PFSK-1 (cell line): Measurements from ENCODE around the gene ABCC4.

Source experiments
- FOXP2 ChIP-seq: optimal IDR thresholded peaks from 2 replicates; pipeline ENCODE3; 2011; ENCODE audit warnings: borderline replicate concordance, control low read depth, inconsistent platforms; ENCODE audit not compliant: insufficient read depth; ENCODE audit errors: extremely low read length, extremely low read depth
- POLR2AphosphoS5 ChIP-seq: IDR thresholded peaks from 2 replicates; pipeline ENCODE4 v1.6.1; 2012; ENCODE audit warnings: low read depth, mild to moderate bottlenecking, control low read depth, low read length, moderate library complexity
- SIN3A ChIP-seq: IDR thresholded peaks from 2 replicates; pipeline ENCODE4 v1.6.1; 2012; ENCODE audit warnings: mild to moderate bottlenecking, low read length, moderate library complexity, borderline replicate concordance; ENCODE audit not compliant: insufficient read depth
- TAF1 ChIP-seq: IDR thresholded peaks from 2 replicates; pipeline ENCODE4 v1.6.1; 2012; ENCODE audit warnings: low read length, control low read depth, borderline replicate concordance; ENCODE audit not compliant: insufficient read depth
- TF ChIP-seq, protein P1 (sequence below), 2 experiments: IDR thresholded peaks; 2 replicates each; pipeline versions ENCODE4 v1.6.1 to v1.8.0; 2011 to 2012; ENCODE audit warnings: low read depth in 2 of 2, low read length in 2 of 2, control low read depth in 1 of 2, inconsistent platforms in 1 of 2, mild to moderate bottlenecking in 1 of 2, moderate library complexity in 1 of 2; ENCODE audit not compliant: insufficient read depth in 1 of 2

Gene ABCC4

DNA sequence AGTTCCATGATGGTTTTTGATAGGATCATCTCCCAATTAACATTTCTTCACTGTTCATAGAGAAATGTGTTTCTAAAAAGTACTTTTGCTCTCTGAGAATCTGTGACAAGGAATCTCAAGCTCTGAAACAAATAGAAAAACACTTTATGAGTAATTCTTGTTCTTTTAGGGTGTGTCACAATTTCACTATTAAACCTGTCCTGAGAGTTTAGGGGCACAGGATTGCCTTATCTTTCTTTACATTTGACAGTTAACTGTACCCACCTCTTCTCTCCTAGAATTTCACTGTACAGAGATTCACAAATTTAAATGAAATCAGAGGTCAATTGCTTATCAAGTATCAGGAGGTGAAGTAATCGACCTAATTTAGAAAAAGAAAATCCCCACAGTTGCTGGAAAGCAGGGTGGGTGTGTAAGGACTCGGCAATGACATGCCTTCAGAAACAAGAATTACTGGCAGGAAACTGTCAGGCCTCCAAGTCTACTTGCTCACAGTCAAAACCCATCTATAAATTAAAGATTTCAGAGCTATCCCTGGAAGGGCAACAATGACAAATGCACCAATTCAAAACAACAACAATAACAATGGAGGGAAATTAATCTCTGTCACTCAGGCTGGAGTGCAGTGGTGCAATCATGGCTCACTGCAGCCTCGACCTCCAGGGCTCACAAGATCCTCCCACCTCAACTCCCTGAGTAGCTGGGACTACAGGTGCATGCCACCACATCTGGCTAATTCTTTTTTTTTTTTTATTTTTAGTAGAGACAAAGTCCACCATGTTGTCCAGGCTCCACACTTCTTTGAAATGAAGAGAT is 250.2 kb downstream of the ABCC4 start:
- TF ChIP-seq, protein P1, sequence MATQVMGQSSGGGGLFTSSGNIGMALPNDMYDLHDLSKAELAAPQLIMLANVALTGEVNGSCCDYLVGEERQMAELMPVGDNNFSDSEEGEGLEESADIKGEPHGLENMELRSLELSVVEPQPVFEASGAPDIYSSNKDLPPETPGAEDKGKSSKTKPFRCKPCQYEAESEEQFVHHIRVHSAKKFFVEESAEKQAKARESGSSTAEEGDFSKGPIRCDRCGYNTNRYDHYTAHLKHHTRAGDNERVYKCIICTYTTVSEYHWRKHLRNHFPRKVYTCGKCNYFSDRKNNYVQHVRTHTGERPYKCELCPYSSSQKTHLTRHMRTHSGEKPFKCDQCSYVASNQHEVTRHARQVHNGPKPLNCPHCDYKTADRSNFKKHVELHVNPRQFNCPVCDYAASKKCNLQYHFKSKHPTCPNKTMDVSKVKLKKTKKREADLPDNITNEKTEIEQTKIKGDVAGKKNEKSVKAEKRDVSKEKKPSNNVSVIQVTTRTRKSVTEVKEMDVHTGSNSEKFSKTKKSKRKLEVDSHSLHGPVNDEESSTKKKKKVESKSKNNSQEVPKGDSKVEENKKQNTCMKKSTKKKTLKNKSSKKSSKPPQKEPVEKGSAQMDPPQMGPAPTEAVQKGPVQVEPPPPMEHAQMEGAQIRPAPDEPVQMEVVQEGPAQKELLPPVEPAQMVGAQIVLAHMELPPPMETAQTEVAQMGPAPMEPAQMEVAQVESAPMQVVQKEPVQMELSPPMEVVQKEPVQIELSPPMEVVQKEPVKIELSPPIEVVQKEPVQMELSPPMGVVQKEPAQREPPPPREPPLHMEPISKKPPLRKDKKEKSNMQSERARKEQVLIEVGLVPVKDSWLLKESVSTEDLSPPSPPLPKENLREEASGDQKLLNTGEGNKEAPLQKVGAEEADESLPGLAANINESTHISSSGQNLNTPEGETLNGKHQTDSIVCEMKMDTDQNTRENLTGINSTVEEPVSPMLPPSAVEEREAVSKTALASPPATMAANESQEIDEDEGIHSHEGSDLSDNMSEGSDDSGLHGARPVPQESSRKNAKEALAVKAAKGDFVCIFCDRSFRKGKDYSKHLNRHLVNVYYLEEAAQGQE (IDR thresholded peaks at IDR 0.05; ENCODE audit: insufficient read depth in 1 of 2, low read depth in 2 of 2, low read length in 2 of 2) = no peak
- TF ChIP-seq TAF1 = no peak
- no peak for TF ChIP-seq SIN3A
- TF ChIP-seq POLR2AphosphoS5 = no peak
- TF ChIP-seq FOXP2 = no peak

GRCh38 chr13:95049772-95050171 is 251.5 kb downstream of the ABCC4 start:
- TF ChIP-seq FOXP2 (no peak), POLR2AphosphoS5 (no peak), SIN3A (no peak)
- TF ChIP-seq, protein P1 (IDR thresholded peaks at IDR 0.05; ENCODE audit: insufficient read depth in 1 of 2, low read depth in 2 of 2, low read length in 2 of 2) = no peak

GRCh38 chr13:95044452-95045205 is 256.6 kb downstream of the ABCC4 start:
- no peak for TF ChIP-seq FOXP2
- no peak for TF ChIP-seq SIN3A
- TF ChIP-seq, protein P1 (IDR thresholded peaks at IDR 0.05; ENCODE audit: insufficient read depth in 1 of 2, low read depth in 2 of 2, low read length in 2 of 2) = no peak
- TF ChIP-seq POLR2AphosphoS5 = no peak
- TF ChIP-seq TAF1 = no peak

- no peak for TF ChIP-seq FOXP2
- no peak for TF ChIP-seq TAF1
- no peak for TF ChIP-seq SIN3A
- TF ChIP-seq, protein P1 (IDR thresholded peaks at IDR 0.05; ENCODE audit: insufficient read depth in 1 of 2, low read depth in 2 of 2, low read length in 2 of 2) = no peak
- no peak for TF ChIP-seq POLR2AphosphoS5
Observed at GRCh38 chr13:95039415-95039814, 261.8 kb downstream of the ABCC4 start.
